GM04503 (cell line): ENCODE results near the gene ZNF804A.

ENCODE experiments used
- DNase-seq: peaks from one replicate; pipeline ENCODE4 v3.0.0-alpha.2; 2012; ENCODE audit warnings: low read depth

Gene ZNF804A

GRCh38 chr2:184611361-184612085 is 13.2 kb downstream of the ZNF804A start:
- no peak for DNase-seq

DNA sequence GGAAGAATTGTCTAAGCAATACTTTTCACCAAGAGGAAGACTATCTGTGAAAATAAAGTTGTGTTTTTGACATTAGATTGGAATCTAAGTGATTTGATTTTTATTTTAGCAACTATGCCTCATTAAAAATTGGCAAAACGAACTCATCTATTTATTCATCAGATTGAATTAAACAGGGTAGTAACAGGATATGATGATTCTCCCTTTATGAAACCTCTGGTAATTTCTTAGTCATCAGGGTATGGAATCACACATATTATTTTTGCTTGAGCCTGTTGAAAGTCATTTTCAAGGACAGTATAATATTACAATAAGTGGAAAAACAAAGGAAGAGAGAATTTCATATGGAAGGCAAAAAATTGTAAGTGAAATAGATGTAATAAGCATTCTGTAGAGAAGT is 22.0 kb downstream of the ZNF804A start:
- no peak for DNase-seq

GRCh38 chr2:184624311-184624710 is 26.0 kb downstream of the ZNF804A start:
- no peak for DNase-seq

- no peak for DNase-seq
Observed at GRCh38 chr2:184628051-184628450, 29.7 kb downstream of the ZNF804A start.

DNA sequence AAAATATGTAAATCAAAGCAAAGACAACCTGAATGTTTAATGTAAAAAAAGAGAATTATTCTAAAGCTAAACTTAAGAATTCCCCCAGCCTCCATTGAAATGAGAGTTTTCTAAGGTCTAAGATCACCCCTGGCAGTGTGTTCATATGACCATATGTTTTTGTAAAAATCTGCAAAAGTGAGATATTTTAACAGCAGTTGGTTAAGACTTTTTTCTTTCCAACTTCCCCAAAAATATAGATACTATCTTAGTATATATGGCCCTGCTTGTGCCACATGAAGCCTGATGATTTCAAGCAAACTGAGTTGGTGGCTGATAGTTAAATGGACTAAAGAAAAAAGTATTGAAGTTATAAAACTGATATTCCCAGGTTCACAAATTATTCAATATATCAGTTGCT is 35.4 kb downstream of the ZNF804A start:
- no peak for DNase-seq

GRCh38 chr2:184637781-184638180 is 39.5 kb downstream of the ZNF804A start:
- no peak for DNase-seq

GRCh38 chr2:184644685-184645084 is 46.4 kb downstream of the ZNF804A start:
- no peak for DNase-seq

DNA sequence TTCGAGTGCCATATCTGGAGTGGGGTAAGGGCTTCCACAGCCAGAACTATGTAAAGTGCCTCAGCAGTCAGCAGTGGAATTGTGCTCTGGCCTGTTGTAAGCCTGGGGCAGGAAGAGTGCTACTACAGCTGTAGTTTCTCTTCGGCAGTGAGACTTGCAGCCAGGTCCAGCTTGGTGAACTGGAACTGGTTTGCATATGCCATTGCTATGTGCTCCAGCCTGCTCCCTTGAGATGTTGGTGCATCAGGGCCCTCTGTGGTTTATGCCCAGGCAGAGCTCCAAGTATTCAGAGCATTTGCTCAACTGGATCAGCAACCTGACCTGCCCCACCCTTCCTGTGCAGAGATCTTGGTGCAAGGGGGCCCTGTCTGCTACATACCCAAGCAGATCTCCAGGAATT is 47.8 kb downstream of the ZNF804A start:
- no peak for DNase-seq

DNA sequence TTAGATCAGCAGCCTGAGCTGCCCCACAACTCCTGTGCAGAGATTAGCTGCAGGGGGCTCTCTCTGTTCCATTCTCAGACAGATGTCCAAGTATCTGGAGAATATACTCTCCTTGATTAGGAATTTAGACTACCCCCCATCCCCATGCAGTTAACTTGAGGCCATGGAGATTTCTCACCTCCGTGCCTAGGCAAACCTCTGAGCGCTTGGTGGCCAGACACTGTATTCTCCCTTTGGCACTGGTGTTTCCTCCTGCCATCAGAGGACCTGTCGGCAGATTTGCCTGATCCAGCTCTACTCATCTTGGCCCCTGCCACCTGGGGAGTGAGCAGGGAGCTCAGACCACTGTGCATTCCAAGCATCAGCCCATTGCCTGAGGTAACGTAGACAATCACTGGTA is 48.3 kb downstream of the ZNF804A start:
- no peak for DNase-seq

DNA sequence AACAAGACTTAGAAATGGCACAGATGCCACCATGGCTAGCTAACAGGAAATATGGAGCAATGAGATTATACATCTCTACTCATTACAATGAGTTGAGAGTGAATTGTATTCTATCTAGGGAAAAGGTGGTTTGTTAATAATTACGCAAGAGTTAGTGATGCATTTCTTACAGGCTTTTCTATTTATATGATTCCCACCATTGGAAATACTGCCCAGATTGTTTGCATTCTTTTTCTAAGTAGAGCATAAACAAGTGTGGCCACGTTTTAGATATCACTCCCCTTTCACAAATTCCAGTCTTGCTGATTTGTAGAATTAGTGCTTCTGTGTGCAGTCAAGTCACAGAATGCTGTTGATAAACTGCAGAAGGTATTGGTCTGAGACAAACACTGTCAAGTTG is 56.6 kb downstream of the ZNF804A start:
- DNase-seq: no peak

- DNase-seq: no peak
Observed at GRCh38 chr2:184677171-184677570, 78.8 kb downstream of the ZNF804A start.

DNA sequence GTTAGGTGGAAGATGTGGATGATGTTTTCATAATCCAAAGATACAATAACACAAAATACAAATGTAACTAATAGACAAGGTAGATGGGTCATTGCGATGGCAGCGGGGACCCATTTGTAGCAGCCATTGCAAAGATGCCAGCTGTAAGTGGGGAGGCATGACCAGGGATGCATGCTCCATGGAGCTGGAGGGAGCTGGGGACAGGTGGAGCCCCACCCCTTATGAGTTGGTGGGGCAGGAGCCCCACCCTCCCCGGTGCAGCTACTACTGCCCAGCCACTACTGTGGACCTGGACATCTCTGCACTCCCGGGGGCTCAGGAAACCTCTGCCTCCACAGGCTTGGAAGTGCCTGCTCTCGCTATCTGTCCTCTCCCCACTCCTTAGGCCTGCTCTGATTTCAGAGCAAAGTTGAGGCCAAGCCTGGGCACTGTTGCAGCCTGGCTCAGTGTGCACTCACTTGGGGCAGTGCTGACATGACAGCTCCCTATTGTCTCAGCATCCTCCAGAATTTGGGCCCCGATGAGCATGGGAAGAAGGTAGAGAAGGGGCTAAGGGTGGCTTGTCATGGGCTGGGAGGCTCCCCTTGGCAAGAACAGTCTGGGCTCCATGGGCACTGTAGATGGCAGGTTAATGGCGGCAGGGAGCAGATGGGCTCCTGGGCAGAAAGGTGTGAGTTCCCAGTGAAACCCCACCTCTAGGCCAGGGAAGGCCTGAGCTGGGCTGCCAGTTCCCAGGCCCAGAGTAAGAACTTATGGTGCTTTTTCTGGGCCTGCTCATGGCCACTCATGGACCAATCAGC is 81.1 kb downstream of the ZNF804A start:
- DNase-seq: no peak

DNA sequence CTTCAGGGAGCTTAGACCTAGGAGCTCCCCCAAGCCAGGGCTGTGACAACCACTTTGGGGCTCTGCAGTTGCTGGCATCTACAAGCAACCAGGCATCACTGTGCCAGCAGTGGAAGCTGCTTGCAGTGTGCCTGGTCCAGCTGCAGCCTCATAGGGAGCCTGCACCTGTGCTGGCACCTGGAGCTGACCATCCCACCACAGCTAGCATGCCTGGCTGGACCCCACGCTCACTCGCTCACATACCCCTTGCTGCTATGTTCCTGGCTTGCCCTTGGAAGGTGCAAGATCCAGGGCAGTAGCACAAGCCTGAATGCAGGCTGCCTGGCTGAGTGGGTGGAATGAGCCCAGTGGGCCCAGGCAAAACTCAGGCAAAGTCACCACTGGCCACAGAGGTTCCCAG is 82.5 kb downstream of the ZNF804A start:
- no peak for DNase-seq

GRCh38 chr2:184681642-184682321 is 83.5 kb downstream of the ZNF804A start:
- no peak for DNase-seq

- DNase-seq: no peak
Observed at GRCh38 chr2:184683911-184684310, 85.6 kb downstream of the ZNF804A start.

- no peak for DNase-seq
Observed at GRCh38 chr2:184685999-184686841, 87.9 kb downstream of the ZNF804A start.

DNA sequence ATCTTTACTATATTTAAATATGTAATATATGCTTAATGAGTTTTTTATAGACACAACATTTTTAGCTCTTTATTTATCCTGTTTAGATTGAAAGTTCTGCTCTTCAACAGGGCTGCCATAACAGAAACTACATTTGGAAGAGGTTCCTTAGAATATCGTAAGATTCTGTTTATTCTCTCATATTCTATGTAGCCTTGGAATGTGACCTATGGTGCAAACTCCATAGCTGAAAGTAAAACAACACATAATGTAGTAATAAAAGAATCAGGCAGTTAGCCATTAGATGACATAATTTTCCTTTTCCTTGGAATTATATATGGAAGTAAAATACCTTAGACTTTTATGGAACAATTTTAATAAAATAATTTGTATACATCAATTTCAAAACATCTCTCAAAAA is 91.3 kb downstream of the ZNF804A start:
- no peak for DNase-seq

DNA sequence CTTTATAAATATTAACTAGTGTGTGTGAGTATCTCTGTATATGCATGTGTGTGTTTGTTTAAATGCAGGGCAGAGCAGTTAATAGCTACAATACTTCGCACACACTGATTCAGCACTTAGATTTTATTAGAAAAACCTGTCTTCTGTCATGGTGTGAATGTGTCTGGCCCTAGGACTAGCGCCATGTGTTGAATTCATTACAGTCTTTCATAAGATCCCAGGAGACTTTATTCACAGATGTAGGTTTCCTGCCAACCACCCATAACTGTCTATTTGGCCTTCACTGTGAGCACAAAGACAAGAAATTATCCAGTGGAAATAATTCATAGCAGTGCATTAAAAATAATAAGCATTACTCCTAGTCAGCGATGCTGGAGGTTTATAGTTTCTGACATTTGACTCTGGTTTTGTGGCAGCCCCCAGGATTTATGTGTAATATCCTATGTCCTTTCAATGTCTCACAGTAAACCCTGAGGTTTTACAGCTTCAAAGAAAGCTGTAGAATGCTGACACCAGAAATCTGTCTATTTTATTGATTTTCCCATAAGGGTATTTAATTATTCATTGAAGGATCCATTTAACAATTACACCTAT is 93.9 kb downstream of the ZNF804A start:
- no peak for DNase-seq

GRCh38 chr2:184696644-184697043 is 98.3 kb downstream of the ZNF804A start:
- DNase-seq: no peak

- no peak for DNase-seq
Observed at GRCh38 chr2:184698476-184698875, 100.1 kb downstream of the ZNF804A start.

DNA sequence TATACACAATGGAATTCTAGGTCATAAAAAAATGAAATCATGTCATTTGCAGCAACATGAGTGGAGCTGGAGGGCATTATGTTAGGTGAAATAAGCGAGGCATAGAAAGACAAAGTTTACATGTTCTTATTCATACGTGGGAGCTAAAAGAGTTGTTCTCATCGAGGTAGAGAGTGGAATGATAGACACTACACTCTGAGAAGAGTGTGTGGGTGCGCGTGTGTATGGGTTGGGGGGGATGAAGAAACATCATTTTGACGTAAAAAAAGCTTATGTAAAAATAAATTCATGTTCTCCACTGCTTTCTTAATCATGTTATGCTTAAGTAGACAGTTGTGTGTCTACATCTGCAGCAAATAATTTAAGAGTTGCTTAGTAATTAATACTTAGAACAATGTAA is 123.6 kb downstream of the ZNF804A start:
- no peak for DNase-seq

DNA sequence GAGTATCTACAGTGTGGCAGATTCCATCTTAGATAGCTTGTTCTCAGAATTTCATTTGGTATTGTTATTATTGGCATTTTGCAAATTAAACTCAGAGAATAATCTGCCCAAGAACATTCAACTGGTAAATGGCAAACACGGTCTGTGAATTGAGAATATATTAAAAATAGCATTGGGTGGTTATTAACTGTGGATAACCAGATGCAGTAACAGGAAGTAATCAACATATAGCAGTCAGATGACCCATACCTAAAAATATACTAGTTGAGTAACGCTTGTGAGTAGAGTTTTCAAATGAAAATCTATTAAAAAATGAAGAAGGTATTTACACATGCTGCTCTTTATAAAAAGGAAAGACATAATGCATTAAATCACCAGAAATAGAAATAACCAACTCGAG is 129.5 kb downstream of the ZNF804A start:
- no peak for DNase-seq
